ENCODE measurements around the gene WWOX. TPM values are rescaled to one million over a fixed set of nuclear protein-coding genes. Genes with fewer than 3 reads are reported as not detected.

WWOX gene
- total and polyA plus RNA-seq, 2 experiments from 2014 or later: 17.0 to 39.8 TPM

- Histone ChIP-seq H3K4me2 (no peak overlapping the region), H3K79me2 (no peaks in the 10 kb centered on the region), H3K4me1 (ENCODE audit: insufficient read depth) (peaks cover 6% of the 10 kb centered on the region), H4K20me1 (ENCODE audit: insufficient read depth, poor library complexity, severe bottlenecking) (no peaks in the 10 kb centered on the region), H3K36me3 (replicated peaks; ENCODE audit: insufficient read depth, low read depth) (no peaks in the 10 kb centered on the region), H3K27ac (peak overlapping the region; percentile 7), H3K9me2 (replicated peaks; ENCODE audit: insufficient read depth) (no peaks in the 10 kb centered on the region), H3K27me3 (no peaks in the 10 kb centered on the region), H3K9me3 (ENCODE audit: low read depth) (no peaks in the 10 kb centered on the region), H2AFZ (no peak overlapping the region), H3K4me3 (no peak overlapping the region)
- 78% methylated on average over 9 of the region's 9 CpGs for WGBS (ENCODE audit: low lambda C conversion rate, missing lambda C conversion rate)
- DNase-seq (ENCODE audit: low spot score): no peak
- TF ChIP-seq, protein P1, sequence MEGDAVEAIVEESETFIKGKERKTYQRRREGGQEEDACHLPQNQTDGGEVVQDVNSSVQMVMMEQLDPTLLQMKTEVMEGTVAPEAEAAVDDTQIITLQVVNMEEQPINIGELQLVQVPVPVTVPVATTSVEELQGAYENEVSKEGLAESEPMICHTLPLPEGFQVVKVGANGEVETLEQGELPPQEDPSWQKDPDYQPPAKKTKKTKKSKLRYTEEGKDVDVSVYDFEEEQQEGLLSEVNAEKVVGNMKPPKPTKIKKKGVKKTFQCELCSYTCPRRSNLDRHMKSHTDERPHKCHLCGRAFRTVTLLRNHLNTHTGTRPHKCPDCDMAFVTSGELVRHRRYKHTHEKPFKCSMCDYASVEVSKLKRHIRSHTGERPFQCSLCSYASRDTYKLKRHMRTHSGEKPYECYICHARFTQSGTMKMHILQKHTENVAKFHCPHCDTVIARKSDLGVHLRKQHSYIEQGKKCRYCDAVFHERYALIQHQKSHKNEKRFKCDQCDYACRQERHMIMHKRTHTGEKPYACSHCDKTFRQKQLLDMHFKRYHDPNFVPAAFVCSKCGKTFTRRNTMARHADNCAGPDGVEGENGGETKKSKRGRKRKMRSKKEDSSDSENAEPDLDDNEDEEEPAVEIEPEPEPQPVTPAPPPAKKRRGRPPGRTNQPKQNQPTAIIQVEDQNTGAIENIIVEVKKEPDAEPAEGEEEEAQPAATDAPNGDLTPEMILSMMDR (IDR thresholded peaks at IDR 0.05; ENCODE audit: poor library complexity): no peak
- TF ChIP-seq EZH2phosphoT487 (IDR thresholded peaks at IDR 0.05; ENCODE audit: low read depth, severe bottlenecking, unreplicated experiment): no peak
Measured at GRCh38 chr16:78461496-78462287, 362.2 kb downstream of the WWOX start.

DNA sequence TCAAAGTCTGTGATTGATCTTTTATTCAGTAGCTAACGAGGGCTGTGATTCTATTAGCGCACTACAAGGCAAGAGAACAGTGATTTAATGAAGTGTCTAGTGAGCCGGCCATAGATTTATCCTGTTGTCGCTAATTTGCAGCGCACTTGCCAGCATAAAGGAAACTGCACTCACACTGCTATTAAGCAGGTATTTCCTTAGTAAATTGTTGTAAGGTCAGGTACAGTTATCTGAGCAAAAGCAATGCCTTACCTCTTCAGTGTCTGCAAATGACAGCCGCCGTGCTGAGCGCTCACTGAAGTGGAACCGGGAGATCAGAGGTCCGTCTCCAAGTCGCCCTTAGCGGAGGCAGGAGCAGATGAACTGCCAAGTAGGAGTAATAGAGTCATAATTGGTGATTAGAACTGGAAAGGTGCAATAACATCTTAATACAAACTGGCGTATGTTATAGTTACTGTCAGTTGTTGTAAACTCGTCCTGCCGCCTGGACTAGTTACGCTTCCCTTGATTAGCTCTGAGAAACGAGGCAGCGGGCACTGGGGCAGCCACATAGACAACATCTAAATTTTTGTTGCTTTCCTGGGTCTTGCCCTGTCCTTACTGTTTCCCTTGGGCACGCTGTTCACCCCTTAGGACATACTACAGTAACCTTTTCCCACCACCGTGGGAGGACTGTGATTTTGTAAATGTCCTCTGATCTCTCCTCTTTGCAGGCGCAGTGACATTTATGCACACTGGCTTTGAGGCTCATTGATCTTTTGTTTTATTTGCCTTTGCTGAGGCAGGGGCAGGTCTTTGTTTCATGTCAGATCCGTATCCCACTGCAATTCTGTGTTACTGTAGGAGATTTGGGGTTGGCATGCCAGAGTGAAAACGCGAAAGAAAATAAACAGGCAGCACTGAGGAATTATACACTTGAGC, 363.1 kb downstream of the WWOX start:
- Histone ChIP-seq H3K79me2 (no peaks in the 10 kb centered on the region), H3K9me3 (ENCODE audit: low read depth) (no peaks in the 10 kb centered on the region), H3K27ac (no peak overlapping the region), H3K9me2 (replicated peaks; ENCODE audit: insufficient read depth) (no peaks in the 10 kb centered on the region), H4K20me1 (ENCODE audit: insufficient read depth, poor library complexity, severe bottlenecking) (no peaks in the 10 kb centered on the region), H3K36me3 (replicated peaks; ENCODE audit: insufficient read depth, low read depth) (no peaks in the 10 kb centered on the region), H3K4me2 (no peak overlapping the region), H2AFZ (no peak overlapping the region), H3K27me3 (no peaks in the 10 kb centered on the region), H3K4me3 (no peak overlapping the region), H3K4me1 (ENCODE audit: insufficient read depth) (peaks cover 6% of the 10 kb centered on the region)
- 80% methylated on average over 24 of the region's 24 CpGs for WGBS (ENCODE audit: low lambda C conversion rate, missing lambda C conversion rate)
- DNase-seq (ENCODE audit: low spot score): no peak
- TF ChIP-seq EZH2 (IDR thresholded peaks at IDR 0.05; ENCODE audit: borderline replicate concordance) (no peak), EZH2phosphoT487 (IDR thresholded peaks at IDR 0.05; ENCODE audit: low read depth, severe bottlenecking, unreplicated experiment) (no peak)
- TF ChIP-seq, protein P1 (IDR thresholded peaks at IDR 0.05; ENCODE audit: poor library complexity): no peak

GRCh38 chr16:78463591-78463990, 364.1 kb downstream of the WWOX start:
- no peaks in the 10 kb centered on the region for H4K20me1 ChIP-seq (ENCODE audit: insufficient read depth, poor library complexity, severe bottlenecking)

More at GRCh38 chr16:78463591-78463990, 364.1 kb downstream of the WWOX start:
- no peak overlapping the region for H3K27ac ChIP-seq
- no peak for TF ChIP-seq EZH2 (IDR thresholded peaks at IDR 0.05; ENCODE audit: borderline replicate concordance)
- TF ChIP-seq, protein P1 (IDR thresholded peaks at IDR 0.05; ENCODE audit: poor library complexity): no peak
- no peak for TF ChIP-seq EZH2phosphoT487 (IDR thresholded peaks at IDR 0.05; ENCODE audit: low read depth, severe bottlenecking, unreplicated experiment)
- H3K36me3 ChIP-seq (replicated peaks; ENCODE audit: insufficient read depth, low read depth): no peaks in the 10 kb centered on the region
- H3K79me2 ChIP-seq: no peaks in the 10 kb centered on the region
- WGBS (ENCODE audit: low lambda C conversion rate, missing lambda C conversion rate): 93% methylated on average over 1 of the region's 1 CpG
- no peak overlapping the region for H3K4me3 ChIP-seq
- no peak for DNase-seq (ENCODE audit: low spot score)
- H3K9me2 ChIP-seq (replicated peaks; ENCODE audit: insufficient read depth): no peaks in the 10 kb centered on the region
- H3K27me3 ChIP-seq: no peaks in the 10 kb centered on the region
- no peak overlapping the region for H2AFZ ChIP-seq
- no peaks in the 10 kb centered on the region for H3K9me3 ChIP-seq (ENCODE audit: low read depth)
- peaks cover 6% of the 10 kb centered on the region for H3K4me1 ChIP-seq (ENCODE audit: insufficient read depth)
- H3K4me2 ChIP-seq: no peak overlapping the region

Data from hepatocyte (in vitro differentiated cells).